Measurements from ENCODE around the gene HIPK2.

DNA sequence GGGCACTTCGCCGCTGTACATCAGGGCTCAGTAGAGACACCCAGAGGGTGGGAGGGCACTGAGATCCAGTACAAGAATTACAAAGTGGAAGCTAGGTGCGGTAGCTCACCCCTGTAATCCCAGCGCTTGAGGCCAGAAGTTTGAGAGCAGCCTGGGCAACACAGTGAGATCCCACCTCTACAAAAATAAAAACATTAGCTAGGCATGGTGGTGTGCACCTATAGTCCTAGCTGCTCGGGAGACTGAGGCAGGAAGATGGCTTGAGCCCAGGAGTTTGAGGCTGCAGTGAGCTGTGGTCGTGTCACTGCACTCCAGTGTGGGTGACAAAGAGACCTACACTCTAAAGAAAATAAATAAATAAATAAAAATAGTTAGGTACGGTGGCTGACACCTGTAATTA, 190.3 kb downstream of the HIPK2 start:
- TF ChIP-seq EP300 (IDR thresholded peaks at IDR 0.05), result no peak
- TF ChIP-seq, protein P1, sequence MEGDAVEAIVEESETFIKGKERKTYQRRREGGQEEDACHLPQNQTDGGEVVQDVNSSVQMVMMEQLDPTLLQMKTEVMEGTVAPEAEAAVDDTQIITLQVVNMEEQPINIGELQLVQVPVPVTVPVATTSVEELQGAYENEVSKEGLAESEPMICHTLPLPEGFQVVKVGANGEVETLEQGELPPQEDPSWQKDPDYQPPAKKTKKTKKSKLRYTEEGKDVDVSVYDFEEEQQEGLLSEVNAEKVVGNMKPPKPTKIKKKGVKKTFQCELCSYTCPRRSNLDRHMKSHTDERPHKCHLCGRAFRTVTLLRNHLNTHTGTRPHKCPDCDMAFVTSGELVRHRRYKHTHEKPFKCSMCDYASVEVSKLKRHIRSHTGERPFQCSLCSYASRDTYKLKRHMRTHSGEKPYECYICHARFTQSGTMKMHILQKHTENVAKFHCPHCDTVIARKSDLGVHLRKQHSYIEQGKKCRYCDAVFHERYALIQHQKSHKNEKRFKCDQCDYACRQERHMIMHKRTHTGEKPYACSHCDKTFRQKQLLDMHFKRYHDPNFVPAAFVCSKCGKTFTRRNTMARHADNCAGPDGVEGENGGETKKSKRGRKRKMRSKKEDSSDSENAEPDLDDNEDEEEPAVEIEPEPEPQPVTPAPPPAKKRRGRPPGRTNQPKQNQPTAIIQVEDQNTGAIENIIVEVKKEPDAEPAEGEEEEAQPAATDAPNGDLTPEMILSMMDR (IDR thresholded peaks at IDR 0.05), result no peak
